ENCODE measurements around the gene CGB2. TPM values are rescaled to one million over a fixed set of nuclear protein-coding genes. Genes with fewer than 3 reads are reported as not detected.
"Not testable (repeated sequence)": the region's sequence is repeated elsewhere in the genome, so short reads cannot be mapped to it uniquely, and the experiment has no call there.

CGB2 gene
- total RNA-seq, 1 experiment from 2014 or later = not detected

- intact Hi-C loops (cut with micrococcal nuclease; ENCODE audit: unreplicated experiment) = no loop called here
- Histone ChIP-seq H3K4me1 (no peaks in the 10 kb centered on the region), H3K27me3 (replicated peaks; ENCODE audit: control insufficient read depth, insufficient read depth, low read length) (no peaks in the 10 kb centered on the region), H3K36me3 (ENCODE audit: control insufficient read depth, insufficient read depth, low read length) (no peaks in the 10 kb centered on the region), H3K4me3 (ENCODE audit: low read depth, low read length) (no peak overlapping the region), H3K9me3 (no peaks in the 10 kb centered on the region)
- ChIA-PET CTCF (no interaction called here), POLR2A (no interaction called here)
- Mint-ChIP-seq H3K4me1 (ENCODE audit: low read depth, unreplicated experiment) (no peaks in the 10 kb centered on the region), H3K36me3 (ENCODE audit: insufficient read depth, unreplicated experiment) (no peaks in the 10 kb centered on the region), H3K4me3 (ENCODE audit: unreplicated experiment) (no peak overlapping the region), H3K27ac (ENCODE audit: unreplicated experiment) (no peak overlapping the region), H3K9me3 (ENCODE audit: unreplicated experiment) (no peaks in the 10 kb centered on the region), H3K27me3 (ENCODE audit: insufficient read depth, unreplicated experiment) (no peaks in the 10 kb centered on the region)
- no peak for DNase-seq
- TF ChIP-seq CTCF (IDR thresholded peaks at IDR 0.05; ENCODE audit: insufficient read depth in 1 of 2, low read depth in 1 of 2, low read length in 1 of 2, severe bottlenecking in 1 of 2, unreplicated experiment in 1 of 2) = no peak
- BruUV-seq (replicated peaks) = no TSS peak
Measured at GRCh38 chr19:49042177-49042576, 10.5 kb downstream of the CGB2 start.

GRCh38 chr19:49042666-49043065 is 11.0 kb downstream of the CGB2 start:
- DNase-seq; H3K27me3 Mint-ChIP-seq (ENCODE audit: insufficient read depth, unreplicated experiment); H3K36me3 Mint-ChIP-seq (ENCODE audit: insufficient read depth, unreplicated experiment); CTCF ChIA-PET; H3K9me3 ChIP-seq; H3K27me3 ChIP-seq (replicated peaks; ENCODE audit: control insufficient read depth, insufficient read depth, low read length); H3K4me3 Mint-ChIP-seq (ENCODE audit: unreplicated experiment); H3K9me3 Mint-ChIP-seq (ENCODE audit: unreplicated experiment); H3K36me3 ChIP-seq (ENCODE audit: control insufficient read depth, insufficient read depth, low read length); H3K4me1 ChIP-seq; POLR2A ChIA-PET; intact Hi-C loops (cut with micrococcal nuclease; ENCODE audit: unreplicated experiment); H3K4me3 ChIP-seq (ENCODE audit: low read depth, low read length); H3K4me1 Mint-ChIP-seq (ENCODE audit: low read depth, unreplicated experiment); BruUV-seq (replicated peaks); H3K27ac Mint-ChIP-seq (ENCODE audit: unreplicated experiment): not testable (repeated sequence)

- H3K27me3 Mint-ChIP-seq (ENCODE audit: insufficient read depth, unreplicated experiment); H3K27ac Mint-ChIP-seq (ENCODE audit: unreplicated experiment); POLR2A ChIA-PET; H3K36me3 Mint-ChIP-seq (ENCODE audit: insufficient read depth, unreplicated experiment); CTCF ChIA-PET; H3K4me1 ChIP-seq; H3K4me1 Mint-ChIP-seq (ENCODE audit: low read depth, unreplicated experiment); intact Hi-C loops (cut with micrococcal nuclease; ENCODE audit: unreplicated experiment); H3K36me3 ChIP-seq (ENCODE audit: control insufficient read depth, insufficient read depth, low read length); DNase-seq; BruUV-seq (replicated peaks); H3K9me3 Mint-ChIP-seq (ENCODE audit: unreplicated experiment); H3K4me3 Mint-ChIP-seq (ENCODE audit: unreplicated experiment); H3K27me3 ChIP-seq (replicated peaks; ENCODE audit: control insufficient read depth, insufficient read depth, low read length); H3K9me3 ChIP-seq; H3K4me3 ChIP-seq (ENCODE audit: low read depth, low read length): not testable (repeated sequence)
Measured at GRCh38 chr19:49043548-49043947, 11.9 kb downstream of the CGB2 start, which contains the start of gene CGB5. Gene CGB5, plus strand, starts transcription at chr19:49043848. Its CDS starts 362 bp downstream, at chr19:49044210.

GRCh38 chr19:49049011-49049410 is 17.3 kb downstream of the CGB2 start, which contains the start of gene CGB8:
Gene CGB8, minus strand, starts transcription at chr19:49049111. Its CDS starts 372 bp downstream, at chr19:49048739.
- H3K4me3 ChIP-seq (ENCODE audit: low read depth, low read length); H3K36me3 Mint-ChIP-seq (ENCODE audit: insufficient read depth, unreplicated experiment); H3K9me3 Mint-ChIP-seq (ENCODE audit: unreplicated experiment); H3K4me1 ChIP-seq; H3K36me3 ChIP-seq (ENCODE audit: control insufficient read depth, insufficient read depth, low read length); BruUV-seq (replicated peaks); H3K27me3 ChIP-seq (replicated peaks; ENCODE audit: control insufficient read depth, insufficient read depth, low read length); DNase-seq; H3K9me3 ChIP-seq; CTCF ChIA-PET; H3K27me3 Mint-ChIP-seq (ENCODE audit: insufficient read depth, unreplicated experiment); POLR2A ChIA-PET; intact Hi-C loops (cut with micrococcal nuclease; ENCODE audit: unreplicated experiment); H3K27ac Mint-ChIP-seq (ENCODE audit: unreplicated experiment); H3K4me1 Mint-ChIP-seq (ENCODE audit: low read depth, unreplicated experiment); H3K4me3 Mint-ChIP-seq (ENCODE audit: unreplicated experiment): not testable (repeated sequence)

- H3K4me3 Mint-ChIP-seq (ENCODE audit: unreplicated experiment); BruUV-seq (replicated peaks); H3K4me3 ChIP-seq (ENCODE audit: low read depth, low read length); H3K4me1 Mint-ChIP-seq (ENCODE audit: low read depth, unreplicated experiment); H3K9me3 Mint-ChIP-seq (ENCODE audit: unreplicated experiment); DNase-seq; CTCF ChIA-PET; H3K27ac Mint-ChIP-seq (ENCODE audit: unreplicated experiment); H3K9me3 ChIP-seq; H3K27me3 Mint-ChIP-seq (ENCODE audit: insufficient read depth, unreplicated experiment); H3K27me3 ChIP-seq (replicated peaks; ENCODE audit: control insufficient read depth, insufficient read depth, low read length); H3K4me1 ChIP-seq; POLR2A ChIA-PET; intact Hi-C loops (cut with micrococcal nuclease; ENCODE audit: unreplicated experiment); H3K36me3 ChIP-seq (ENCODE audit: control insufficient read depth, insufficient read depth, low read length); H3K36me3 Mint-ChIP-seq (ENCODE audit: insufficient read depth, unreplicated experiment): not testable (repeated sequence)
Measured at GRCh38 chr19:49049834-49050233, 18.1 kb downstream of the CGB2 start.

- H3K27me3 ChIP-seq (replicated peaks; ENCODE audit: control insufficient read depth, insufficient read depth, low read length); H3K4me1 ChIP-seq; H3K36me3 Mint-ChIP-seq (ENCODE audit: insufficient read depth, unreplicated experiment); H3K36me3 ChIP-seq (ENCODE audit: control insufficient read depth, insufficient read depth, low read length); H3K4me3 Mint-ChIP-seq (ENCODE audit: unreplicated experiment); H3K9me3 Mint-ChIP-seq (ENCODE audit: unreplicated experiment); H3K9me3 ChIP-seq; intact Hi-C loops (cut with micrococcal nuclease; ENCODE audit: unreplicated experiment); CTCF ChIA-PET; H3K4me1 Mint-ChIP-seq (ENCODE audit: low read depth, unreplicated experiment); H3K4me3 ChIP-seq (ENCODE audit: low read depth, low read length); BruUV-seq (replicated peaks); POLR2A ChIA-PET; H3K27ac Mint-ChIP-seq (ENCODE audit: unreplicated experiment); H3K27me3 Mint-ChIP-seq (ENCODE audit: insufficient read depth, unreplicated experiment): not testable (repeated sequence)
- DNase-seq = peak in 1 of 2 experiments; percentile 38
Measured at GRCh38 chr19:49050376-49051033, 18.8 kb downstream of the CGB2 start.

All from Caco-2 (cell line).